Trophoblast cell (in vitro differentiated cells and primary cell): ENCODE measurements around the gene ITGB6.

Source experiments
- DNase-seq, 2 donors: peaks; one replicate each; pipeline ENCODE4 v3.0.0-alpha.2; 2016
- H2AFZ ChIP-seq: 2 replicates; pipeline ENCODE4 v1.6.1; 2013; ENCODE audit warnings: low read length, moderate library complexity, mild to moderate bottlenecking; ENCODE audit not compliant: insufficient read depth, poor library complexity
- H2AK5ac ChIP-seq: 2 replicates; pipeline ENCODE4 v1.6.1; 2013; ENCODE audit warnings: mild to moderate bottlenecking, low read length
- H2BK120ac ChIP-seq: 2 replicates; pipeline ENCODE4 v1.6.1; 2013; ENCODE audit warnings: low read length, mild to moderate bottlenecking, moderate library complexity; ENCODE audit not compliant: insufficient read depth, poor library complexity
- H2BK12ac ChIP-seq: 2 replicates; pipeline ENCODE4 v1.6.1; 2013; ENCODE audit warnings: mild to moderate bottlenecking, low read length, moderate library complexity
- H2BK5ac ChIP-seq: 2 replicates; pipeline ENCODE4 v1.6.1; 2013; ENCODE audit warnings: low read length, low read depth, moderate library complexity, mild to moderate bottlenecking; ENCODE audit not compliant: poor library complexity
- H3K14ac ChIP-seq: 2 replicates; pipeline ENCODE4 v1.6.1; 2013; ENCODE audit warnings: mild to moderate bottlenecking, low read length
- H3K18ac ChIP-seq: 2 replicates; pipeline ENCODE4 v1.6.1; 2013; ENCODE audit warnings: mild to moderate bottlenecking, low read length
- H3K23ac ChIP-seq: 2 replicates; pipeline ENCODE4 v1.6.1; 2013; ENCODE audit warnings: low read length
- H3K27ac ChIP-seq: 2 replicates; pipeline ENCODE4 v1.5.1; 2013; ENCODE audit warnings: low read depth, mild to moderate bottlenecking, inconsistent platforms, low read length, moderate library complexity
- H3K27me3 ChIP-seq: 2 replicates; pipeline ENCODE4 v1.6.1; 2013; ENCODE audit warnings: inconsistent platforms, mild to moderate bottlenecking, low read length, moderate library complexity; ENCODE audit not compliant: insufficient read depth
- H3K36me3 ChIP-seq, 2 experiments: 1 replicate in 1 of 2; 2 replicates in 1 of 2; pipeline ENCODE4 v1.6.1; 2013; ENCODE audit warnings: low read length in 2 of 2, mild to moderate bottlenecking in 2 of 2, moderate library complexity in 1 of 2; ENCODE audit not compliant: insufficient read depth in 2 of 2, control insufficient read depth in 1 of 2
- H3K4ac ChIP-seq: 2 replicates; pipeline ENCODE4 v1.6.1; 2013; ENCODE audit warnings: low read depth, mild to moderate bottlenecking, low read length, moderate library complexity
- H3K4me1 ChIP-seq, 2 experiments: 1 replicate in 1 of 2; 2 replicates in 1 of 2; pipeline ENCODE4 v1.6.1; 2013; ENCODE audit warnings: low read length in 2 of 2, mild to moderate bottlenecking in 2 of 2, moderate library complexity in 1 of 2; ENCODE audit not compliant: insufficient read depth in 2 of 2, control insufficient read depth in 1 of 2
- H3K4me2 ChIP-seq: 2 replicates; pipeline ENCODE4 v1.6.1; 2013; ENCODE audit warnings: inconsistent platforms, mild to moderate bottlenecking, low read length, moderate library complexity
- H3K4me3 ChIP-seq: 2 replicates; pipeline ENCODE4 v1.5.1; 2013; ENCODE audit warnings: mild to moderate bottlenecking, low read depth, low read length, inconsistent platforms
- H3K79me1 ChIP-seq: one replicate; pipeline ENCODE4 v1.6.1; 2013; ENCODE audit warnings: low read length
- H3K79me2 ChIP-seq: 2 replicates; pipeline ENCODE4 v1.6.1; 2013; ENCODE audit warnings: low read length, mild to moderate bottlenecking; ENCODE audit not compliant: control insufficient read depth, insufficient read depth, poor library complexity
- H3K9ac ChIP-seq: 2 replicates; pipeline ENCODE4 v1.6.1; 2013; ENCODE audit warnings: mild to moderate bottlenecking, low read length
- H3K9me3 ChIP-seq: 2 replicates; pipeline ENCODE4 v1.6.1; 2013; ENCODE audit warnings: low read depth, mild to moderate bottlenecking, control low read depth, inconsistent platforms, low read length; ENCODE audit not compliant: insufficient read depth
- H4K12ac ChIP-seq: 2 replicates; pipeline ENCODE4 v1.6.1; 2013; ENCODE audit warnings: low read depth, mild to moderate bottlenecking, low read length, moderate library complexity
- H4K8ac ChIP-seq: 2 replicates; pipeline ENCODE4 v1.6.1; 2013; ENCODE audit warnings: low read depth, mild to moderate bottlenecking, low read length, moderate library complexity
- H4K91ac ChIP-seq: one replicate; pipeline ENCODE4 v1.6.1; 2013; ENCODE audit warnings: low read depth, mild to moderate bottlenecking, low read length, moderate library complexity
- WGBS: extraction: QIAGEN DNeasy Blood & Tissue Kit; methylation state at CpG from one replicate; pipeline ENCODE4 v1.1.7; 2013; ENCODE audit warnings: missing lambda C conversion rate; ENCODE audit not compliant: insufficient read length, insufficient coverage; ENCODE audit errors: extremely low coverage; 5-methylcytosine and 5-hydroxymethylcytosine counted together

Gene ITGB6

DNA sequence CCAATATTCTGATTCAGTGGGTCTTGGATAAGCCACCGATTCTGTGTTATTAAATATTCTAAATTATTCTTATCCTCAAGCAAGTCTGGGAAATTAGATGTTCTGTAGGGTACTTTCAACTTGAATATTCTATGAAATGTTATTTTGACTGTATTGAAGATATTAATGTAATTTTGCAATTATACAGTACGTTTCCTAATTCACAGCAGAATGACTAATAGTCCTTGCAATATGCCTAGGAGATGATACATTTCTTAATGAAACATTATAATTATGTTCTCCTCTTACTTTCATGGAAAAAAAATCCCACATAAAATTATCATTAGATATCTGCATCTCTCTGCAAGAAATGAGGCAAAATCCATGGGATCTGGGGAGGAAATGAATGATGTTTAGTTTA, 91.4 kb downstream of the ITGB6 start:
- Histone ChIP-seq H3K23ac (no peak overlapping the region), H2BK120ac (no peak overlapping the region), H3K27ac (no peak overlapping the region), H3K18ac (no peak overlapping the region), H3K27me3 (no peaks in the 10 kb centered on the region), H2BK5ac (no peak overlapping the region), H3K4me1 (peaks cover 4 to 9% of the 10 kb centered on the region in 2 experiments), H4K91ac (no peak overlapping the region), H3K36me3 (peaks cover 22 to 48% of the 10 kb centered on the region in 2 experiments), H2BK12ac (no peak overlapping the region), H4K8ac (no peak overlapping the region), H3K79me1 (peaks cover 5% of the 10 kb centered on the region), H3K9me3 (no peaks in the 10 kb centered on the region), H4K12ac (no peak overlapping the region), H3K4me3 (no peak overlapping the region), H3K9ac (no peak overlapping the region), H3K79me2 (peaks cover 2% of the 10 kb centered on the region), H2AK5ac (no peak overlapping the region), H3K4me2 (no peak overlapping the region), H2AFZ (no peak overlapping the region), H3K4ac (no peak overlapping the region), H3K14ac (no peak overlapping the region)
- no CpG with 5 or more reads among the region's 2 CpGs for WGBS
- no peak for DNase-seq

DNA sequence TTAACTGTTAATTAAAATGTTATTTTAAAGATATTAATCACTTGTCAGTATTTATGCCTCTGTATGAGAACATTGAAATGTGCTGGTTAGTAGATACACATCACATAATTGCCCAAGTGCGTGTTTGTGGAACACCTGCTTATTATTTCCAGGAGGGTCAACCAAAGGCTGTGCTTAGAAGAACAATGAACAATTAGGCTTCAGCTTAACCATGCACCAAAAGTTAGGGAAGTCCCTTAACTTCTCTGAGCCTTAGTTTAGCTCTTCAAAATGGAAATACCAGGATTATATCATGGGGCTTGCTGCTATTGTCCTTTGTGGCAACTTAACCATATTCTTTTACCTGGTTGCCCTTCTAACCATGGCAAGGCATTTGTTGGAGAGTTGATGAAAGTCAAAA, 94.7 kb downstream of the ITGB6 start:
- Histone ChIP-seq H2BK12ac (no peak overlapping the region), H3K18ac (no peak overlapping the region), H4K12ac (no peak overlapping the region), H2BK5ac (no peak overlapping the region), H3K79me1 (peaks cover 10% of the 10 kb centered on the region), H2AK5ac (no peak overlapping the region), H3K23ac (no peak overlapping the region), H4K8ac (no peak overlapping the region), H3K9me3 (no peaks in the 10 kb centered on the region), H3K4me1 (peaks cover 13 to 18% of the 10 kb centered on the region in 2 experiments), H3K9ac (no peak overlapping the region), H3K4me2 (no peak overlapping the region), H3K4me3 (no peak overlapping the region), H3K27ac (no peak overlapping the region), H3K27me3 (no peaks in the 10 kb centered on the region), H2AFZ (no peak overlapping the region), H2BK120ac (no peak overlapping the region), H4K91ac (no peak overlapping the region), H3K79me2 (no peaks in the 10 kb centered on the region), H3K36me3 (peaks cover 11 to 39% of the 10 kb centered on the region in 2 experiments), H3K4ac (no peak overlapping the region), H3K14ac (no peak overlapping the region)
- DNase-seq: peak in 1 of 2 donors; percentile 38
- no CpG with 5 or more reads among the region's 1 CpG for WGBS

DNA sequence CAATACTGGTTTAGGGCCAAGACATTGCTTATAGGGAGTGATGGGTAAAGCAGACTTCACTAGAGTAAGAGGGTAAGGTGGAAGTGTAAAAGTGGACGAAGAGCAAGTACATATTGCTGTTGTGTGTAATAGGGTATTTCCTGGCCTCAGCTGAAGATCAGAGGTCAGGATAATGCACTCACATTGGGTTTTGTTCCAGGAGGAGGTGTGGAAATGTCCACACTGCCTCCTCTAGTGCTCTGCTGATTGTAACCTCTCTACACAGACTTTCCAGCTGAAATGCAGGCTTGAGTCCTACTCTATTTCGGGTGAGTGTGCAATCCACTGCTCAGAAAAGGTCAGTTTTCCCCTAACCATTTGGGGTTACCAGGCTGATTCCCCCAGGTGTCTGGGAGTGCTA, 96.0 kb downstream of the ITGB6 start:
- Histone ChIP-seq H2BK120ac (no peak overlapping the region), H3K79me2 (no peaks in the 10 kb centered on the region), H3K36me3 (peaks cover 11 to 35% of the 10 kb centered on the region in 2 experiments), H3K27me3 (no peaks in the 10 kb centered on the region), H3K9ac (peak overlapping the region; percentile 56), H2BK12ac (no peak overlapping the region), H2BK5ac (no peak overlapping the region), H2AK5ac (no peak overlapping the region), H3K4me2 (no peak overlapping the region), H3K9me3 (no peaks in the 10 kb centered on the region), H3K79me1 (peaks cover 8% of the 10 kb centered on the region), H3K23ac (peak overlapping the region; percentile 82), H3K18ac (no peak overlapping the region), H3K4me1 (peaks cover 13 to 18% of the 10 kb centered on the region in 2 experiments), H4K8ac (no peak overlapping the region), H3K4me3 (no peak overlapping the region), H3K14ac (no peak overlapping the region), H3K4ac (no peak overlapping the region), H2AFZ (no peak overlapping the region), H4K91ac (no peak overlapping the region), H4K12ac (no peak overlapping the region), H3K27ac (peak overlapping the region; percentile 32)
- WGBS: no CpG with 5 or more reads among the region's 2 CpGs
- no peak for DNase-seq

DNA sequence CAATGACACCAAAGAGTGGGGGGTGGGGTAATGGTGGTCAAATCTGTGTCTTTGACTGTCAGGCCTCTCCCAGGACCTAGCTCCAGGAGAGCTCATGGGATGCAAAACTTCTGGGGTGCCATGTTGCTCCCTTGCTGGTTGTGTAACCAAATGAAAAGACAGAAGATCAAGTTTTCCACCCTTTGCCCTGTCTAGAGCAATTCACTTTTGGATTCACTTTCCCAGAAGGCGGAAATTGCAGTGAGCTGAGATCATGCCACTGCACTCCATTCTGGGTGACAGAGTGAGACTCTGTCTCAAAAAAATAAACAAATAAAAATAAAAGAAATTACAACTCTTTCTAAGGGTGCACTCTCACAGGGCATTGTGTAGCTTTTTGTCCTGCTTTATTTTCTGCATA, 102.7 kb downstream of the ITGB6 start:
- H3K27ac ChIP-seq: no peak overlapping the region
- H3K9me3 ChIP-seq: peaks cover 3% of the 10 kb centered on the region
- no peaks in the 10 kb centered on the region for H3K79me2 ChIP-seq
- no peak overlapping the region for H3K18ac ChIP-seq
- H3K23ac ChIP-seq: no peak overlapping the region
- H2AFZ ChIP-seq: no peak overlapping the region
- H4K12ac ChIP-seq: no peak overlapping the region
- no peak overlapping the region for H2BK12ac ChIP-seq
- peaks cover 8 to 9% of the 10 kb centered on the region in 2 experiments for H3K36me3 ChIP-seq
- H3K4me1 ChIP-seq: peaks cover 4 to 6% of the 10 kb centered on the region in 2 experiments
- H3K27me3 ChIP-seq: no peaks in the 10 kb centered on the region
- H4K91ac ChIP-seq: peak overlapping the region; percentile 8
- WGBS: no CpG with 5 or more reads among the region's 1 CpG
- H3K14ac ChIP-seq: no peak overlapping the region
- no peak overlapping the region for H3K9ac ChIP-seq
- H3K4me3 ChIP-seq: no peak overlapping the region
- no peak overlapping the region for H2BK120ac ChIP-seq
- H3K4ac ChIP-seq: no peak overlapping the region
- H3K4me2 ChIP-seq: no peak overlapping the region
- no peak overlapping the region for H2AK5ac ChIP-seq
- no peak for DNase-seq
- peaks cover 2% of the 10 kb centered on the region for H3K79me1 ChIP-seq
- peak overlapping the region; percentile 2 for H4K8ac ChIP-seq
- H2BK5ac ChIP-seq: peak overlapping the region; percentile 19
